Measurements from ENCODE around the gene MRPL44. TPM values are rescaled to one million over a fixed set of nuclear protein-coding genes. Genes with fewer than 3 reads are reported as not detected.

The MRPL44 gene
- total RNA-seq, 1 donor from 2014 or later: 24.6 TPM

DNA sequence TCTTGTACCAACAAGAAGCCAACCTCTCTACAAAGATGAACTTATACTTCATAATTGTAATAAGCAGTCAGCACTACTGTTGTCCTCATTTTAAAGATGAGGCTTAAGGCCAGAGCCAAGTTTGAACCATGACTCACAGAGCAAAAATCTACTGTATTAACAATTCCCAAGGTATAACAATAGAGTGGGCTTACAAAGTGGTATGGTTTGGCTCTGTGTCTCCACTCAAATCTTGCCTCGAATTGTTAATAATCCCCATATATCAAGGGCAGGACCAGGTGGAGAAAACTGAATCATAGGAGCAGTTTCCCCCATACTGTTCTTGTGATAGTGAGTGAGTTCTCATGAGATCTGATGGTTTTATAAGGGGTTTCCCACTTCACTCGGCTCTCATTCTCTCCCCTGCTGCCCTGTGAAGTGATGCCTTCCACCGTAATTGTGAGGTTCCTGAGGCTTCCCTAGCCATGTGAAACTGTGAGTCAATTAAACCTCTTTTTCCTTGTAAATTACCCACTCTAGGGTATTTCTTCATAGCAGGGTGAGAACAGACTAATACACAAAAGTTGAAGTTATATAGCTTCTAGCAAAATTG is 19.5 kb downstream of the MRPL44 start:
- Mint-ChIP-seq H3K36me3 (ENCODE audit: low read depth) (peaks cover 1% of the 10 kb centered on the region), H3K4me1 (ENCODE audit: low read depth) (peaks cover 4% of the 10 kb centered on the region), H3K27ac (ENCODE audit: unreplicated experiment) (peak overlapping the region; percentile 37)

DNA sequence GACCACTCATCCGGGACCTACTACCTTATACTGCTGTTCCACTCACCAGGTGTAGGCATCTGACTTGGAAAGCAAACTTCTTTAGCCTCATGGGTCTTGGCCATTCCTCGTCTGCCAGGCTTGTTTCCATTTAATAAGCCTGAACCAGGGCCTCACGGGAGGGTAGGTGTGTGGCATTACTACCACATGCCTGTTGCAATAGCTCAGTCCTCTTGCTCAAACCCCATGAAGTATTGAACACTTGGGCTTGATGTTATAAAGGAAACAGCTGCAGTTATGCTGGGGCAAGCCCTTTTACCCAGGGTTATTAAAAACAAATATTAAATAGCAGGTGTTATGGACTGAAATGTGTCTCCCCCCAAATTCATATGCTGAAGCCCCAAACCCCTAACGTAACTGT is 21.2 kb downstream of the MRPL44 start:
- H3K9me3 Mint-ChIP-seq (ENCODE audit: low read depth): no peaks in the 10 kb centered on the region
- DNase-seq (ENCODE audit: low spot score): no peak
- peaks cover 4% of the 10 kb centered on the region for H3K4me1 Mint-ChIP-seq (ENCODE audit: low read depth)
- H3K27ac Mint-ChIP-seq (ENCODE audit: unreplicated experiment): no peak overlapping the region
- H3K4me3 Mint-ChIP-seq (ENCODE audit: unreplicated experiment): no peak overlapping the region
- H3K36me3 Mint-ChIP-seq (ENCODE audit: low read depth): no peaks in the 10 kb centered on the region
- H3K27me3 Mint-ChIP-seq (ENCODE audit: low read depth): no peaks in the 10 kb centered on the region
- TF ChIP-seq, protein P1, sequence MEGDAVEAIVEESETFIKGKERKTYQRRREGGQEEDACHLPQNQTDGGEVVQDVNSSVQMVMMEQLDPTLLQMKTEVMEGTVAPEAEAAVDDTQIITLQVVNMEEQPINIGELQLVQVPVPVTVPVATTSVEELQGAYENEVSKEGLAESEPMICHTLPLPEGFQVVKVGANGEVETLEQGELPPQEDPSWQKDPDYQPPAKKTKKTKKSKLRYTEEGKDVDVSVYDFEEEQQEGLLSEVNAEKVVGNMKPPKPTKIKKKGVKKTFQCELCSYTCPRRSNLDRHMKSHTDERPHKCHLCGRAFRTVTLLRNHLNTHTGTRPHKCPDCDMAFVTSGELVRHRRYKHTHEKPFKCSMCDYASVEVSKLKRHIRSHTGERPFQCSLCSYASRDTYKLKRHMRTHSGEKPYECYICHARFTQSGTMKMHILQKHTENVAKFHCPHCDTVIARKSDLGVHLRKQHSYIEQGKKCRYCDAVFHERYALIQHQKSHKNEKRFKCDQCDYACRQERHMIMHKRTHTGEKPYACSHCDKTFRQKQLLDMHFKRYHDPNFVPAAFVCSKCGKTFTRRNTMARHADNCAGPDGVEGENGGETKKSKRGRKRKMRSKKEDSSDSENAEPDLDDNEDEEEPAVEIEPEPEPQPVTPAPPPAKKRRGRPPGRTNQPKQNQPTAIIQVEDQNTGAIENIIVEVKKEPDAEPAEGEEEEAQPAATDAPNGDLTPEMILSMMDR (IDR thresholded peaks at IDR 0.05): no peak

More for the DNA sequence above, 19.5 kb downstream of the MRPL44 start:
- Mint-ChIP-seq H3K4me3 (ENCODE audit: unreplicated experiment) (no peak overlapping the region), H3K9me3 (ENCODE audit: low read depth) (no peaks in the 10 kb centered on the region), H3K27me3 (ENCODE audit: low read depth) (no peaks in the 10 kb centered on the region)
- TF ChIP-seq, protein P1 (IDR thresholded peaks at IDR 0.05): no peak
- no peak for DNase-seq (ENCODE audit: low spot score)

DNA sequence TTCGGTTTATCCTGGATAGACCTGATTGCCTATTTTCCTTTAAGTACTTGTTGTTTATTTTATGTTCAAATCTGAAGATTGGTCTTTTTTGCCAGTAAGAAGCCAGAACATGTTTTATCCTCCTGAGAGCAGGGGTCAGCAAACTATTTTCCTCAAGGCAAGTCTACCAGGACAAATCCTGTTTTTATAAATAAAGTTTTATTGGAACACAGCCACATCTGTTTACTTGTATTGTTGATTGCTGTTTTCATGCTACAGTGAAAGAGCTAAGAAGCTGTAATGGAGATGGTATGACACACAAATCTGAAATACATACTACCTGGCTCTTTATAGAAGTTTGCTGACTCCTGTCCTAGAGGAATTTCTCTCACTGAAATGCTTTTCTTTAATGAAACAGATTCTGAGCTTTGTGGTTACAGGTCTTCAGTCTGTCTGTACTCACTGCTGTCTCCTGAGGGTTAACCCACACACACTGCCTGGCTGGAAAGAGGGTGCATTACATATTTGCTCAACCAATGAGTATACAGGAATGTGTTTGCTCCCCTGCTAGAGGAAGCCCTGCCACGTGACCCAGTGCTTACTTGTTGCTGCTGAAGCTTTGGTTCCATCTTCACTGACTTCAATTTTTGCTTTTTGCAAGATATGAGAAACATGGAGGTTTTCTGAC is 22.6 kb downstream of the MRPL44 start:
- DNase-seq (ENCODE audit: low spot score): no peak
- Mint-ChIP-seq H3K4me1 (ENCODE audit: low read depth) (peaks cover 4% of the 10 kb centered on the region), H3K36me3 (ENCODE audit: low read depth) (peaks cover 3% of the 10 kb centered on the region), H3K27me3 (ENCODE audit: low read depth) (no peaks in the 10 kb centered on the region), H3K27ac (ENCODE audit: unreplicated experiment) (no peak overlapping the region), H3K9me3 (ENCODE audit: low read depth) (no peaks in the 10 kb centered on the region), H3K4me3 (ENCODE audit: unreplicated experiment) (no peak overlapping the region)
- TF ChIP-seq, protein P1 (IDR thresholded peaks at IDR 0.05): no peak

DNA sequence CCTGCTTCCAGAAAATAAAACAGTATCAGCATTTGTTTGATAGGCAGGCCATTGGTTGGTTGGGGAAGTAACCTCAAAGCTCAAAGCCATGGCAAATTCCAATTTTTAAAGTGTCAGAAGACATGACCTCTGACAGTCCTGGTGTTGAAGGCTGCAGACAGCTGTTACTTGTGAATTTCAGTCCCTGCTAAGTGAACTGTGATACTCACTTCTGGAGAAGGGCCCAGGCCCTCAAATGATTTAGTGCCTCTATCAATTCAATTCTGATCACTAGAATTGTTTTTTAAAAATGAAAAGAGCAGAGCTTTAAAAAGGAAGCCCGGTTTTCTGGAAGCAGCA is 23.1 kb downstream of the MRPL44 start:
- H3K27ac Mint-ChIP-seq (ENCODE audit: unreplicated experiment): no peak overlapping the region
- TF ChIP-seq, protein P1 (IDR thresholded peaks at IDR 0.05): no peak

DNA sequence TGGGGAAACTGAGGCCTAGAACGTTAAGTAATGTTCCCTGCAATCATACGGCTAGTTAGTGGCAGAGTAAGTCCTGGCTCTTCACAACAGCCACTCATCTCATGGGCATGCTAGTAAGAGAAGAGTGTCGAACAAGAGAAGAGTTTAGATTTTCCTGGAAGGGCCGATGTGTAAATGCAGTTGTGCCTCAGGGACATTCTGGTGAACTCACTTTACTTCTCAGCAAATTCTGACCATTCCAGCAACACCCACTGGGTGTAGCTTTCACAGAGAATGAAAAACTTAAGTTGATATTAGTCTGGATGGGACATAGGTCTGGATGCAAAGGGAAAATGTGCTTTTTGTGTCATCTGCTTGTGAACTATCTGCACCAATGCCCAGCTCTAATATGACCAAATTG is 23.5 kb downstream of the MRPL44 start:
- Mint-ChIP-seq H3K27me3 (ENCODE audit: low read depth) (no peaks in the 10 kb centered on the region), H3K27ac (ENCODE audit: unreplicated experiment) (no peak overlapping the region), H3K36me3 (ENCODE audit: low read depth) (peaks cover 3% of the 10 kb centered on the region), H3K9me3 (ENCODE audit: low read depth) (no peaks in the 10 kb centered on the region), H3K4me3 (ENCODE audit: unreplicated experiment) (no peak overlapping the region), H3K4me1 (ENCODE audit: low read depth) (peaks cover 4% of the 10 kb centered on the region)
- TF ChIP-seq, protein P1 (IDR thresholded peaks at IDR 0.05): no peak
- no peak for DNase-seq (ENCODE audit: low spot score)

More for the DNA sequence above, 23.1 kb downstream of the MRPL44 start:
- peaks cover 4% of the 10 kb centered on the region for H3K4me1 Mint-ChIP-seq (ENCODE audit: low read depth)
- no peak for DNase-seq (ENCODE audit: low spot score)
- peaks cover 3% of the 10 kb centered on the region for H3K36me3 Mint-ChIP-seq (ENCODE audit: low read depth)
- no peaks in the 10 kb centered on the region for H3K9me3 Mint-ChIP-seq (ENCODE audit: low read depth)
- H3K4me3 Mint-ChIP-seq (ENCODE audit: unreplicated experiment): no peak overlapping the region
- no peaks in the 10 kb centered on the region for H3K27me3 Mint-ChIP-seq (ENCODE audit: low read depth)

All from chondrocyte (in vitro differentiated cells).